Measurements from ENCODE around the gene DCC. TPM values are rescaled to one million over a fixed set of nuclear protein-coding genes. Genes with fewer than 3 reads are reported as not detected.

Gene DCC
- total and polyA plus RNA-seq, 2 donors from 2014 or later: 3.9 TPM; not detected in 1

DNA sequence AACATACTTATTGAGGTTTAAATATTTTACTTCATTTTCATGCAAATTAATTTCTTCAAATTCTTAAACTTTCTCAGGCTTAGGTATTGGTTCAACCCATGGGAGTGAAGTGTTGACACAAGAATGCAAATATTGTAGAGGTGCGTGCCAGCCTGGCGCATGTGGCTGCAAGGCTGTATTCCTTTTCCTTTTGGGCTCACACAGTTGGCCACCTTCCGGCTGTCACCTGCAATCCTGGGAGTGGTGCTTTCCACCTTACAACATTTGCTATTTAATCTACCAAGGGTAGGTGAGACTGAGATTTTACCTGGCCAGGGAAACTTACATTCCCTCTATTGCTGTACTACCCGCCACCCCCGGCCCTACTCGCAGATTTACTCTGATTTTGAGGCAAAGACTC lies 141.1 kb downstream of the DCC start:
- no peak for FAIRE-seq
- DNase-seq: no peak
- intact Hi-C loops (cut with DNase I): no loop called here
- no peaks in the 10 kb centered on the region for H3K36me3 ChIP-seq (ENCODE audit: control insufficient read depth in 2 of 3, insufficient read depth in 3 of 3, low read length in 3 of 3)
- no peaks in the 10 kb centered on the region for H3K9me3 ChIP-seq (ENCODE audit: control insufficient read depth in 2 of 3, insufficient read depth in 1 of 3, low read length in 3 of 3)
- no peak overlapping the region for H3K9ac ChIP-seq (ENCODE audit: low read length in 3 of 3)
- no peak overlapping the region for H3K27ac ChIP-seq (ENCODE audit: low read depth in 2 of 2, low read length in 2 of 2)
- no peak overlapping the region for H3K4me3 ChIP-seq (ENCODE audit: low read length in 3 of 3)
- no peak for TF ChIP-seq CTCF (IDR thresholded peaks at IDR 0.05; ENCODE audit: borderline replicate concordance, extremely low read depth, insufficient read depth)
- no peaks in the 10 kb centered on the region for H3K4me1 ChIP-seq (ENCODE audit: control insufficient read depth in 2 of 3, insufficient read depth in 2 of 3, low read depth in 1 of 3, low read length in 3 of 3)
- H3K27me3 ChIP-seq (ENCODE audit: control insufficient read depth, insufficient read depth, low read length): no peaks in the 10 kb centered on the region

GRCh38 chr18:52484977-52485376 lies 145.0 kb downstream of the DCC start:
- no peaks in the 10 kb centered on the region for H3K36me3 ChIP-seq (ENCODE audit: control insufficient read depth in 2 of 3, insufficient read depth in 3 of 3, low read length in 3 of 3)
- no peak for DNase-seq
- H3K27me3 ChIP-seq (ENCODE audit: control insufficient read depth, insufficient read depth, low read length): no peaks in the 10 kb centered on the region
- H3K4me3 ChIP-seq (ENCODE audit: low read length in 3 of 3): no peak overlapping the region
- no peaks in the 10 kb centered on the region for H3K9me3 ChIP-seq (ENCODE audit: control insufficient read depth in 2 of 3, insufficient read depth in 1 of 3, low read length in 3 of 3)
- no peak for TF ChIP-seq CTCF (IDR thresholded peaks at IDR 0.05; ENCODE audit: borderline replicate concordance, extremely low read depth, insufficient read depth)
- H3K27ac ChIP-seq (ENCODE audit: low read depth in 2 of 2, low read length in 2 of 2): no peak overlapping the region
- no peaks in the 10 kb centered on the region for H3K4me1 ChIP-seq (ENCODE audit: control insufficient read depth in 2 of 3, insufficient read depth in 2 of 3, low read depth in 1 of 3, low read length in 3 of 3)
- H3K9ac ChIP-seq (ENCODE audit: low read length in 3 of 3): no peak overlapping the region
- FAIRE-seq: no peak
- intact Hi-C loops (cut with DNase I): no loop called here

- no peak overlapping the region for H3K9ac ChIP-seq (ENCODE audit: low read length in 3 of 3)
- no peak for TF ChIP-seq CTCF (IDR thresholded peaks at IDR 0.05; ENCODE audit: borderline replicate concordance, extremely low read depth, insufficient read depth)
- DNase-seq: no peak
- H3K4me3 ChIP-seq (ENCODE audit: low read length in 3 of 3): no peak overlapping the region
- no peaks in the 10 kb centered on the region for H3K4me1 ChIP-seq (ENCODE audit: control insufficient read depth in 2 of 3, insufficient read depth in 2 of 3, low read depth in 1 of 3, low read length in 3 of 3)
- H3K9me3 ChIP-seq (ENCODE audit: control insufficient read depth in 2 of 3, insufficient read depth in 1 of 3, low read length in 3 of 3): no peaks in the 10 kb centered on the region
- H3K27me3 ChIP-seq (ENCODE audit: control insufficient read depth, insufficient read depth, low read length): no peaks in the 10 kb centered on the region
- no peak for FAIRE-seq
- no peaks in the 10 kb centered on the region for H3K36me3 ChIP-seq (ENCODE audit: control insufficient read depth in 2 of 3, insufficient read depth in 3 of 3, low read length in 3 of 3)
- no peak overlapping the region for H3K27ac ChIP-seq (ENCODE audit: low read depth in 2 of 2, low read length in 2 of 2)
- intact Hi-C loops (cut with DNase I): no loop called here
Measured at GRCh38 chr18:52486052-52486451, 146.1 kb downstream of the DCC start.

Measured in kidney (tissue), 14 donors.